Activated T-helper 17 cell treated with anti-CD3 and anti-CD28 coated beads, Interleukin-2, amount 50 U/mL, for 72 hours (primary cell): Measurements from ENCODE around the gene KLRF2. TPM values are rescaled to one million over a fixed set of nuclear protein-coding genes. Genes with fewer than 3 reads are reported as not detected.
A peak's percentile ranks its signal among the peaks of the same experiment; 100 is the strongest.

Experiments used
- ATAC-seq: fragments of 150-1000 bp; cut with Tn5 transposase; replicated peaks from 2 replicates; pipeline ENCODE4 v1.10.0; 2021; ENCODE audit warnings: mild to moderate bottlenecking, moderate library complexity
- H3K27ac Mint-ChIP-seq: one replicate; pipeline ENCODE4 v1.8.0; 2022; ENCODE audit warnings: mixed read lengths
- H3K27me3 Mint-ChIP-seq: one replicate; pipeline ENCODE4 v1.8.0; 2022; ENCODE audit warnings: mixed read lengths
- H3K36me3 Mint-ChIP-seq: one replicate; pipeline ENCODE4 v1.8.0; 2022; ENCODE audit warnings: low read depth, mild to moderate bottlenecking, mixed read lengths
- H3K4me1 Mint-ChIP-seq: one replicate; pipeline ENCODE4 v1.8.0; 2022; ENCODE audit warnings: mixed read lengths
- H3K4me3 Mint-ChIP-seq: one replicate; pipeline ENCODE4 v1.8.0; 2022; ENCODE audit warnings: mild to moderate bottlenecking, mixed read lengths
- H3K9me3 Mint-ChIP-seq: one replicate; pipeline ENCODE4 v1.8.0; 2022; ENCODE audit warnings: mixed read lengths
- total RNA-seq, 2 donors: library from RNA; stranded (reverse); gene quantifications; one replicate each; pipeline ENCODE4 v1.2.3, GENCODE V29; 2022

Gene KLRF2, protein sequence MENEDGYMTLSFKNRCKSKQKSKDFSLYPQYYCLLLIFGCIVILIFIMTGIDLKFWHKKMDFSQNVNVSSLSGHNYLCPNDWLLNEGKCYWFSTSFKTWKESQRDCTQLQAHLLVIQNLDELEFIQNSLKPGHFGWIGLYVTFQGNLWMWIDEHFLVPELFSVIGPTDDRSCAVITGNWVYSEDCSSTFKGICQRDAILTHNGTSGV
- total RNA-seq, result not detected

DNA sequence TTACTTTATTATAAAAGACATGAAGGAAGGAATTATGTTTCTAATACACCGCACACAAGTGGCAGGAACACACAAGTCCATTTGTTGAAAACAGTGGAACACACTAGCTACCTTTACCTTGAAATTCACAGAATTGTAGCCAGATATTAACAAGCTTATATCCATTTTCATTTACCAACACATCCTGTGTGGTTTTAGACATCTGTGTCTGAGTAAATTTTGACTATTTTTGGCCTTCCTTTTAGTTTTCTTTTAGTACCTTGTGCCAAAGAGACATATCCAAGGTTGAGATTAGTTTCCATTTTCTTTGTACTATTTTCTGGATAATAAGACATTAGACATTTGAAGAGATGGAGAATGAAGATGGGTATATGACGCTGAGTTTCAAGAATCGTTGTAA is at the start of gene KLRF2:
Gene KLRF2 (plus strand): TSS at position 244 of the 400 bp plus-strand sequence. CDS start 107 bp downstream, at position 351.
- Mint-ChIP-seq H3K4me3 (no peak within 1 kb of the TSS), H3K27me3 (no peaks in the 10 kb centered on the region), H3K27ac (no peak within 1 kb of the TSS), H3K36me3 (no peaks in the 10 kb centered on the region), H3K4me1 (no peaks in the 10 kb centered on the region), H3K9me3 (no peaks in the 10 kb centered on the region)
- no peak for ATAC-seq

DNA sequence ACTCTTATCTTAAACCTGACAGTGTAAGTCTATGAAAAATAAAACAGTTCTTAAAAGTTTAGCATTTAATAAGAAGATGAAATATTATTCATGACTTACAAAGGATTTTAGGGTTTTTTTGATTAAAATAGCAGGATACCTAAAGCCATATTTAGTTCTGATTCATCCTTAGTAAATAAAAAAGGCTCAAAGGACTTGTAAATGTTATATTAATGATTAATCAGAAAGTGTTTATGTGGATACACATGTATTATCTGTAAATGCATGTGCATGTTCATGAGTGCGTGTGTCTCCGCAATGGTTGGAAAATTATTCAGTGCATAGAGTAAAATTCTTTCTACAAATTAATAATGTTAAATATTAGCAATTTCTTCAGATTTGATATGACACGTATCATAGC is 49.6 kb upstream of the KLRF2 start:
- Mint-ChIP-seq H3K4me1 (no peaks in the 10 kb centered on the region), H3K27ac (no peak overlapping the region), H3K27me3 (no peaks in the 10 kb centered on the region), H3K4me3 (no peak overlapping the region), H3K36me3 (no peaks in the 10 kb centered on the region), H3K9me3 (no peaks in the 10 kb centered on the region)
- ATAC-seq, result no peak

DNA sequence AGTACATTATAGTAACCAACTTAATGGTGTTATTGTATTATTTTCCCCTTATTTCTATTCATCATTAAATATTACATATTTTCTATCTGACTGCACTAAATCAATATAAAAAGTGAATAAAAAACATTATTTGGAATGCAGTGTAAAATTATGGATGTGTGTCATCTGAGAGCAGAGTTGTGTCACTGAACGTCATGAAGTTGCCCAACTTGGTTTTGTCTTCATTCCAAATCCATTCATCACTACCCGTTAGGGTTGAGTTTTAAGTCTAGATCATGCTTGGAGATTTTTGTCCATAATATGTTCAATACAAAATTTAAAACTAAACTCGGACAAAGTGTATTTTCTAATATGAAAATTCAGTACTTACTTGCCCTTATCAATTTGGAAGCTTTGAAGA is 37.9 kb upstream of the KLRF2 start:
- ATAC-seq, result no peak
- no peak overlapping the region for H3K4me3 Mint-ChIP-seq
- no peak overlapping the region for H3K27ac Mint-ChIP-seq
- H3K36me3 Mint-ChIP-seq, result no peaks in the 10 kb centered on the region
- peaks cover 13% of the 10 kb centered on the region for H3K9me3 Mint-ChIP-seq
- H3K27me3 Mint-ChIP-seq, result no peaks in the 10 kb centered on the region
- no peaks in the 10 kb centered on the region for H3K4me1 Mint-ChIP-seq

DNA sequence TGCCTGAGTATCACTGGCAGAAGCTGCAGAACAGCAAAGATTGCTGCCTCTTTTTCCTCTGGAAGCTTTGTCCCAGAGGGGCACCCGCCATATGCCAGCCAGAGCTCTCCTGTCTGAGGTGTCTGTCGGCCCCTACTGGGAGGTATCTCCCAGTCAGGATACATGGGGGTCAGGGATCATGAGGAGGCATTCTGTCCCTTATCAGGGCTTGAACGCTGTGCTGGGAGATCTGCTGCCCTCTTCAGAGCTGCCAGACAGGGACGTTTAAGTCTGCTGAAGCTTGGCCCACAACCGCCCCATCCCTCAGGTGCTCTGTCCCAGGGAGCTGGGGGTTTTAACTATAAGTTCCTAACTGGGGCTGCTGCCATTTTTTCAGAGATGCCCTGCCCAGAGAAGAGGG is 32.4 kb upstream of the KLRF2 start:
- Mint-ChIP-seq H3K36me3 (peaks cover 32% of the 10 kb centered on the region), H3K4me1 (no peaks in the 10 kb centered on the region), H3K27ac (no peak overlapping the region), H3K4me3 (no peak overlapping the region), H3K9me3 (peaks cover 13% of the 10 kb centered on the region), H3K27me3 (no peaks in the 10 kb centered on the region)
- no peak for ATAC-seq

DNA sequence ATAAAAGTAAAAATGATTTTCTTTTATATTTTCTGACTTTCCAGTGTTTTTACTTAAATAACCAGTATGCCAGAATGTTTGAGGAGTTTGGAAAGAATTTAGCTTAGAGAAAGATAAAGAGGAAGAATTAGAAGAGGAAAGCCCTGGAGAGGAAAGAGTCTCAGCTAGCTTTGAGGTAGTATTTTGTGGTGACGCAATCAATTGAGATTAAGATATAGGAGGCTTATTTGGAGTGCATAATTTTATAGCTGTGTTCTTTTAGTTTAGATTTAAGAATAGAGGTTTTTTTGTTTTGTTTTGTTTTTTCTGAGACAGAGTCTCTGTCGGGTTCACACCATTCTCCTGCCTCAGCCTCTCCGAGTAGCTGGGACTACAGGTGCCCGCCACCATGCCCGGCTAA is 30.2 kb upstream of the KLRF2 start:
- Mint-ChIP-seq H3K27ac (no peak overlapping the region), H3K36me3 (peaks cover 54% of the 10 kb centered on the region), H3K27me3 (no peaks in the 10 kb centered on the region), H3K4me1 (no peaks in the 10 kb centered on the region), H3K9me3 (peaks cover 13% of the 10 kb centered on the region), H3K4me3 (no peak overlapping the region)
- ATAC-seq, result no peak

DNA sequence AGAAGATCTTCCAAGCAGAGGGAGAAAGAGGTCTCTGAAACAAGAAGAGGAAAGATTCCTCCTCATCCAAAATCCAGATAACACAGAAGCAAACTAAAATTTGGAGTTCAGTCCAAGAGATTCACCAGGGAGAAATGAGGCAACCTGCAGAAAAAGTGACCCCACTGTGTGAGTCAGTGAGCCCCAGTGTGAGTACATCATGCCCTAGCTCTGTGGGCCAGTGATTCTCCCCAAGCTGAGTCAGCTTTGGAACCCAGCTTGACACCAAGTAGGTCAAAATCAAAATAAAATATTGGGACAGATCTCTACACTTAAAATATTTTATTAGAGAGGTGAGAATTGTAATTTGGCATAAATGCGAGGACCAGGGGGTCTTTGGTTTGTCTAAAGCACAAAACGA is 29.4 kb upstream of the KLRF2 start:
- Mint-ChIP-seq H3K4me1 (no peaks in the 10 kb centered on the region), H3K36me3 (peaks cover 63% of the 10 kb centered on the region), H3K4me3 (no peak overlapping the region), H3K27me3 (no peaks in the 10 kb centered on the region), H3K27ac (no peak overlapping the region), H3K9me3 (peaks cover 8% of the 10 kb centered on the region)
- ATAC-seq, result peak; percentile 65

DNA sequence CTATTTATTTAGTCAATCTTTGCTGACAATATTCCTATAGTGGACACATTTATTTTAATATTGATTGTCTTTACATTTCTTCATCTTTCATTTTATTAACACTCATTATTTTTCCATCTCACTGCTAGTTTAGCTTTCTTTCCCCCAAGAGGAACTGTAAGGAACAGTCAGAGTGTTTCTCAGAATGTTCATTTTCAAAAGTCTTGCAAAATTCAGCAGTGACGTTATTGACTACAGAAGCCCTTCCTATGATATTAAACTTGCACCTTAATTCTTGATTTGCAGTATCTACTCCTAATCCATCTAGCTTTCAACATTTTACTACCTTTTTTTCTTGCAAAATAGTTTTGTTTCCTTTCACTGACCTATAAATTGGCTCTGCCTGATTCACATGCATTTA is 25.1 kb upstream of the KLRF2 start:
- peaks cover 85% of the 10 kb centered on the region for H3K36me3 Mint-ChIP-seq
- no peak overlapping the region for H3K4me3 Mint-ChIP-seq
- H3K4me1 Mint-ChIP-seq, result peaks cover 9% of the 10 kb centered on the region
- no peaks in the 10 kb centered on the region for H3K27me3 Mint-ChIP-seq
- H3K27ac Mint-ChIP-seq, result no peak overlapping the region
- no peak for ATAC-seq
- H3K9me3 Mint-ChIP-seq, result no peaks in the 10 kb centered on the region

DNA sequence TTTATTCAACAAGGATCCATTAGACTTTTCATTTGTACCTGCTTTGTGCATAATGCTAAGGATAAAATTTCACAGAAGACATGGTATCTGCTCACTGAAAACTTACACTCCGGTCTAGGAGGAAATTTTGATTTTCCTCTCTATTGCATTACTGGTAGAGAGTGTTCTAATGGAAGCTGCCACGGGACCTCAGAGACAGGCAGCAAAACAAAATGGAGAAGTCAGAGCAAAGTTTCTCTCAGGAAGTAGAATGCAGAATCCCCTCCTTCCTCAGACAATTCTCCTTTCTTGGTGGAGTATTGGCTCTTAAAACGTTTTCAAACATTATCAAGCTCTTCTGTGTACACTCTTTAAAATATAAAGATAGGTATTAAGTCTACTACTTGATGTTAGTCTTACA is 24.4 kb upstream of the KLRF2 start:
- Mint-ChIP-seq H3K9me3 (no peaks in the 10 kb centered on the region), H3K36me3 (peaks cover 81% of the 10 kb centered on the region), H3K27me3 (no peaks in the 10 kb centered on the region), H3K4me1 (peaks cover 11% of the 10 kb centered on the region), H3K4me3 (no peak overlapping the region), H3K27ac (no peak overlapping the region)
- ATAC-seq, result no peak

DNA sequence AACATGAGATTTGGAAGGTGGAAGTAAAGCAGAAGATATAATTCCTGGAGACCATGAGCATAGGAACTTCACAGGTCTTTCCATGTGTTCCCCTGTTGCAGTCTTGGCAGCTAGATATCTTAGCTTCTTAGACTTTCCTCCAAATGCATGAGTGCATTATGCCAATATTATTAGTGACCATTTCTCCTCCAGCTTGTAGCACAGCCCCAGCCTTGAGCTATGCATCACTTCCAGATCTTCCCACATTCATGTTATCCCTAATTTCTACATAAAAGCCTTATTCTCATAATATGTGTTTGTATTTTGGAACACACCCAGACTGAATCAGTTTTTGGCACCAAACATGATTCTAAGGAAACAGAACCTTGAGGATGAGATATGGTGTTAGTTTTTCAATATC is 23.2 kb upstream of the KLRF2 start:
- no peaks in the 10 kb centered on the region for H3K27me3 Mint-ChIP-seq
- H3K4me1 Mint-ChIP-seq, result peaks cover 17% of the 10 kb centered on the region
- no peak overlapping the region for H3K4me3 Mint-ChIP-seq
- no peak overlapping the region for H3K27ac Mint-ChIP-seq
- H3K36me3 Mint-ChIP-seq, result peaks cover 79% of the 10 kb centered on the region
- ATAC-seq, result no peak
- no peaks in the 10 kb centered on the region for H3K9me3 Mint-ChIP-seq

DNA sequence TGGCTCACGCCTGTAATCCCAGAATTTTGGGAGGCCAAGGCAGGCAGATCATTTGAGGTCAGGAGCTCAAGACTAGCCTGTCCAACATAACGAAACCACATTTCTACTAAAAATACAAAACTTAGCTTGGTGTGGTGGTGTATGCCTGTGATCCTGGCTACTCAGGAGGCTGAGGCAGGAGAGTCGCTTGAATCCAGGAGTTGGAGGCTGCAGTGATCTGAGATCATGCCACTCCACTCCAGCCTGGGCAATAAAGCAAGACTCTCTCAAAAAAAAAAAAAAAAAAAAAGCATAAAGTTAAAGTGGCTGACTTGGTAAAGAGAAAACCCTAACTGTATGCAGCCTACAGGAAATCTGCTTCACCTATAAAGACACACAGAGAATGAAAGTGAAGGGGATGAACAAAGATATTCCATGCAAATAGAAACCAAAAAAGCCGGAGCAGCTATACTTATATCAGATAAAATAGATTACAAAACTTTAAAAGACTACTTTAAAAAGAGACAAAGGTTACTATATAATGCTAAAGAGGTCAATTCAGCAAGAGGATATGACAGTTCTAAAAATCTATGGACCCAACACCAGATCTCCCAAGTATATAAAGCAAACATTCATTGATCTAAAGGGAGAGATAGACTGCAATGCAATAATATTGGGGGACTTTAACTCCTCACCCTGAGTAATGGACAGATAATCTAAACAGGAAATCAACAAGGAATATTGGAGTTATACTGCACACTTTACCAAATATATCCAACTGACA is 16.2 kb upstream of the KLRF2 start:
- H3K9me3 Mint-ChIP-seq, result no peaks in the 10 kb centered on the region
- H3K36me3 Mint-ChIP-seq, result peaks cover 55% of the 10 kb centered on the region
- H3K4me1 Mint-ChIP-seq, result peaks cover 30% of the 10 kb centered on the region
- peak overlapping the region; percentile 79 for H3K27ac Mint-ChIP-seq
- ATAC-seq, result peak; percentile 34
- peak overlapping the region; percentile 94 for H3K4me3 Mint-ChIP-seq
- H3K27me3 Mint-ChIP-seq, result no peaks in the 10 kb centered on the region

DNA sequence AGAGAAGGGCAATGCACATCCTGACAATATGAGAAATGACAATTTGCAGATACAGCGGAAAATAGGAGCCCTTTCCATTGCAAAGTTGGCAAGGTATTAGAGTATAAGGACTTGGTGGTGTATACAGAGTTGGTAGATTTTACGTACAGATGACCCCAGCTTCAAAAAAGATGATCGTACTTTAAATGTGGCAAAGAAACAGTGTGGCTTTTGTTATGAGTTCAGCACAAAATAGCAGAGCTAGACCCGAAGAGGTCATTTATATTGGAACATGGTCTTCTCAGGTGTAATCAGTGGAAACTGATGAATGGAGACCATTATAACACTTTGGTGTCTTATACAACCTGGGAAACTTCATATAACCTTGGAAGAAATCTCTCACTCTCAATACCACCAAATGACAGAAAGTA is 14.4 kb upstream of the KLRF2 start:
- no peaks in the 10 kb centered on the region for H3K27me3 Mint-ChIP-seq
- H3K27ac Mint-ChIP-seq, result peak overlapping the region; percentile 79
- no peak for ATAC-seq
- H3K4me1 Mint-ChIP-seq, result peaks cover 25% of the 10 kb centered on the region
- H3K36me3 Mint-ChIP-seq, result peaks cover 48% of the 10 kb centered on the region
- H3K4me3 Mint-ChIP-seq, result peak overlapping the region; percentile 94
- no peaks in the 10 kb centered on the region for H3K9me3 Mint-ChIP-seq

DNA sequence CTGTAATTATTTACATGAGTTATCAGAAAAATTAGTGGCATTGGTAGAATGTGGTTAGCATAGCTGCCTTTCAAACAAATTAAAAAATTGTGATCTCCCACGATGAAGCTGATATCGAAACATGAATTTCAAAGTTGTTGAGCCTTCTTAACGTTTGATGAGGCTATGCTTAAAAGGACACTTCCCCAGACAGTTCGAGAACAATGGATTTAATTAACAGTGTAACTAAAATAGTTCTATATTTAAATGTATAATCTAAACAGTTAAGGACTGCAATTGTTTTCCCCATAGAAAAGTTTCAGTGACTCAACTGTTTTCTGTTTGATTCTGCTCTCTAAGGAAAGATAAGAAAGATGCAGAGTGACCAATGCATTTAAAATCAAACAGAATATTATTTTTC is 13.8 kb upstream of the KLRF2 start:
- ATAC-seq, result no peak
- Mint-ChIP-seq H3K36me3 (peaks cover 43% of the 10 kb centered on the region), H3K9me3 (no peaks in the 10 kb centered on the region), H3K4me1 (peaks cover 25% of the 10 kb centered on the region), H3K27me3 (no peaks in the 10 kb centered on the region), H3K4me3 (peak overlapping the region; percentile 94), H3K27ac (peak overlapping the region; percentile 79)

DNA sequence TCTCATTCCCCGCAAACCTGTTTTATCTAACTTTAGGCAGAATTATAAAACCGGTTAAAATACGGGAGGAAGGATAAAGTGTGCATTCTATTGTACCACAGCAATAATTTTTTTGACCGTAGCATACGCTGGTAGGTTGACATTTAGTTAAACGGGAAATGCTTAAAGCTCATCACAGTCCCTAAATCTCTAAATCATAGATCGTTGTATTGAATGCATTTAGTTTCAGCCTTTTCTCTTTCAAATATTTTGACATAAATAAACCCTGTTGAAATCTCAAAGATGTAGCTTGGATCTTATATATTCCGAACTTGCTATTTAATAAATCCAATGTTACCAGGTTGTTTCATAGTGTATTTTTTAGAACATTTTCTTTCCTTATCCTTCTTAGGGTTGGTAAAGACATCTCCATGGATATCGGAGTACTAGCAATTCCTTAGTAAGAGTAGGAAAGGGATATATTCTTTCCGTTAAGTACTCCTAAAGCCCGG is 12.9 kb upstream of the KLRF2 start:
- Mint-ChIP-seq H3K36me3 (peaks cover 35% of the 10 kb centered on the region), H3K27me3 (no peaks in the 10 kb centered on the region), H3K27ac (peak overlapping the region; percentile 95), H3K9me3 (no peaks in the 10 kb centered on the region), H3K4me3 (peak overlapping the region; percentile 94), H3K4me1 (peaks cover 16% of the 10 kb centered on the region)
- no peak for ATAC-seq

DNA sequence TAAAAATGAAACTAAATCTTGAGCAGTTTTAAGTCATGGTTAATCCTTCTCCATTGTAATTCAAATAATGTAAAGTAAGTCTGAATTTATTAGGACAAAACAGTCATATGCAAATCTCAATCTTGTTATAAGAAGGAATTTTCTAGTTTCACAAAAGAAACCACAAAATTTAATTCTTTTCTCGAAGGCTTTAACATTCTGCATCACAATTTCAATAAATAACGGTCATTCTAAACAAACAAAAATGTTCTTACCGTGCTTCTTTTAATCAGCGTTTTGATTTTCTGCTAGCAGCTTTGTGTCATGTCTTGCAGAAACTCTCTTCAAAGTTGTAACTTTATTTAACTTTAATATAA is 12.4 kb upstream of the KLRF2 start:
- H3K27me3 Mint-ChIP-seq, result no peaks in the 10 kb centered on the region
- H3K9me3 Mint-ChIP-seq, result no peaks in the 10 kb centered on the region
- peaks cover 29% of the 10 kb centered on the region for H3K36me3 Mint-ChIP-seq
- H3K4me3 Mint-ChIP-seq, result peak overlapping the region; percentile 94
- no peak for ATAC-seq
- H3K4me1 Mint-ChIP-seq, result peaks cover 11% of the 10 kb centered on the region
- peak overlapping the region; percentile 95 for H3K27ac Mint-ChIP-seq
